ENCODE data around the gene LIF. TPM values are rescaled to one million over a fixed set of nuclear protein-coding genes. Genes with fewer than 3 reads are reported as not detected.

LIF gene
- polyA plus RNA-seq, 1 of the 3 experiments (the other 2 are of a cell fraction): 24.6 TPM

GRCh38 chr22:30238136-30238535 is 8.4 kb downstream of the LIF start:
- no peaks in the 10 kb centered on the region for H3K79me2 ChIP-seq (ENCODE audit: insufficient read depth)
- no peak for TF ChIP-seq SMC3 (IDR thresholded peaks at IDR 0.05; ENCODE audit: low read depth, low read length)
- no peak for TF ChIP-seq RFX5 (IDR thresholded peaks at IDR 0.05; ENCODE audit: low read length)
- TF ChIP-seq, protein P1, sequence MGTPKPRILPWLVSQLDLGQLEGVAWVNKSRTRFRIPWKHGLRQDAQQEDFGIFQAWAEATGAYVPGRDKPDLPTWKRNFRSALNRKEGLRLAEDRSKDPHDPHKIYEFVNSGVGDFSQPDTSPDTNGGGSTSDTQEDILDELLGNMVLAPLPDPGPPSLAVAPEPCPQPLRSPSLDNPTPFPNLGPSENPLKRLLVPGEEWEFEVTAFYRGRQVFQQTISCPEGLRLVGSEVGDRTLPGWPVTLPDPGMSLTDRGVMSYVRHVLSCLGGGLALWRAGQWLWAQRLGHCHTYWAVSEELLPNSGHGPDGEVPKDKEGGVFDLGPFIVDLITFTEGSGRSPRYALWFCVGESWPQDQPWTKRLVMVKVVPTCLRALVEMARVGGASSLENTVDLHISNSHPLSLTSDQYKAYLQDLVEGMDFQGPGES (IDR thresholded peaks at IDR 0.05; ENCODE audit: low read depth, low read length): no peak
- no peak for TF ChIP-seq RCOR1 (IDR thresholded peaks at IDR 0.05; ENCODE audit: low read length)
- TF ChIP-seq, protein P2, sequence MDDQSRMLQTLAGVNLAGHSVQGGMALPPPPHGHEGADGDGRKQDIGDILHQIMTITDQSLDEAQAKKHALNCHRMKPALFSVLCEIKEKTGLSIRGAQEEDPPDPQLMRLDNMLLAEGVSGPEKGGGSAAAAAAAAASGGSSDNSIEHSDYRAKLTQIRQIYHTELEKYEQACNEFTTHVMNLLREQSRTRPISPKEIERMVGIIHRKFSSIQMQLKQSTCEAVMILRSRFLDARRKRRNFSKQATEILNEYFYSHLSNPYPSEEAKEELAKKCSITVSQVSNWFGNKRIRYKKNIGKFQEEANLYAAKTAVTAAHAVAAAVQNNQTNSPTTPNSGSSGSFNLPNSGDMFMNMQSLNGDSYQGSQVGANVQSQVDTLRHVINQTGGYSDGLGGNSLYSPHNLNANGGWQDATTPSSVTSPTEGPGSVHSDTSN (IDR thresholded peaks at IDR 0.05): no peak
- TF ChIP-seq POLR2AphosphoS5 (IDR thresholded peaks at IDR 0.05; ENCODE audit: low read depth, low read length): no peak
- TF ChIP-seq TCF12 (IDR thresholded peaks at IDR 0.05): no peak
- DNase-seq: no peak
- H3K27me3 ChIP-seq (ENCODE audit: insufficient read depth): no peaks in the 10 kb centered on the region
- CTCF ChIA-PET: interaction anchor here (1.3 to 2.0 kb wide), 3 partner anchors 25 to 130 kb away, joined by 3 to 6 read pairs (median 4); no protein-coding TSS in a partner anchor
- H3K4me1 ChIP-seq (ENCODE audit: control insufficient read depth in 1 of 2, insufficient read depth in 2 of 2, low read depth in 1 of 2, low read length in 1 of 2): peaks cover 5 to 14% of the 10 kb centered on the region in 2 experiments; a peak in 3 of 4 replicates
- no peak overlapping the region for H3K27ac ChIP-seq (ENCODE audit: low read depth in 2 of 2, low read length in 1 of 2)
- WGBS (ENCODE audit: low lambda C conversion rate): 95% methylated on average over 9 of the region's 9 CpGs
- H4K20me1 ChIP-seq (ENCODE audit: insufficient read depth): no peaks in the 10 kb centered on the region
- H2AFZ ChIP-seq (ENCODE audit: low read depth): no peak overlapping the region
- no peak overlapping the region for H3K9ac ChIP-seq
- no peaks in the 10 kb centered on the region for H3F3A ChIP-seq (replicated peaks; ENCODE audit: insufficient read depth)
- no peak overlapping the region for H3K4me3 ChIP-seq (ENCODE audit: low read depth in 2 of 2, low read length in 1 of 2)
- H3K4me2 ChIP-seq: no peak overlapping the region
- no peaks in the 10 kb centered on the region for H3K36me3 ChIP-seq (replicated peaks in 1 of 2; ENCODE audit: control insufficient read depth in 1 of 2, insufficient read depth in 2 of 2, low read length in 1 of 2)
- no peaks in the 10 kb centered on the region for H3K9me3 ChIP-seq
- POLR2A ChIA-PET: no interaction called here
- H3K9me2 ChIP-seq: no peaks in the 10 kb centered on the region

DNA sequence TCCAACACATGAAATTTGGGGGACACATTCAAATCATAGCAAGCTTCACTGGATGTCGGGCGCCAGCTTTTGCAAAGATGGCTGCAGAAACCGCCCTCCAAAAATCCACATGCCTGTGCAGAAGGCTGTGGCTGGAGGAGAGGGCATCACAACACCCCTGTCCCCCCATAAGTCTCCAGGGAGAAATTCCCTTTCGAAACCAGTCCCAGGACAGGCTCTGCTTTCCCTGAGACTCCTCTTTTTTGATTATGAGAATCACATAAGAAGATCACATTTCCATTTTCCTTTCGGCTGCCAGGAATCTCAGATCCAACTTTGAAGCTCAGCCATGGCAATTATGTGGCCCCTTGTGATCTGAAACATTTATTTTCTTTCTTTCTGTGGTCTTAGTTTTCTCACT is 9.7 kb downstream of the LIF start:
- Histone ChIP-seq H3F3A (replicated peaks; ENCODE audit: insufficient read depth) (no peaks in the 10 kb centered on the region), H3K36me3 (replicated peaks in 1 of 2; ENCODE audit: control insufficient read depth in 1 of 2, insufficient read depth in 2 of 2, low read length in 1 of 2) (no peaks in the 10 kb centered on the region), H3K4me3 (ENCODE audit: low read depth in 2 of 2, low read length in 1 of 2) (no peak overlapping the region), H3K79me2 (ENCODE audit: insufficient read depth) (no peaks in the 10 kb centered on the region), H3K9me2 (no peaks in the 10 kb centered on the region), H3K27ac (ENCODE audit: low read depth in 2 of 2, low read length in 1 of 2) (no peak overlapping the region; a peak in 1 of 4 replicates), H3K4me2 (no peak overlapping the region), H3K9ac (no peak overlapping the region), H3K27me3 (ENCODE audit: insufficient read depth) (no peaks in the 10 kb centered on the region), H4K20me1 (ENCODE audit: insufficient read depth) (no peaks in the 10 kb centered on the region), H3K4me1 (ENCODE audit: control insufficient read depth in 1 of 2, insufficient read depth in 2 of 2, low read depth in 1 of 2, low read length in 1 of 2) (peaks cover 5 to 14% of the 10 kb centered on the region in 2 experiments; a peak in 3 of 4 replicates), H3K9me3 (no peaks in the 10 kb centered on the region), H2AFZ (ENCODE audit: low read depth) (no peak overlapping the region)
- POLR2A ChIA-PET: no interaction called here
- 100% methylated on average over 5 of the region's 5 CpGs for WGBS (ENCODE audit: low lambda C conversion rate)
- CTCF ChIA-PET: interaction anchor here (0.8 to 2.0 kb wide), 6 partner anchors 13 to 129 kb away, joined by 3 to 6 read pairs (median 3); no protein-coding TSS in a partner anchor
- no peak for TF ChIP-seq NRF1 (IDR thresholded peaks at IDR 0.05; ENCODE audit: low read depth, low read length)
- TF ChIP-seq, protein P3, sequence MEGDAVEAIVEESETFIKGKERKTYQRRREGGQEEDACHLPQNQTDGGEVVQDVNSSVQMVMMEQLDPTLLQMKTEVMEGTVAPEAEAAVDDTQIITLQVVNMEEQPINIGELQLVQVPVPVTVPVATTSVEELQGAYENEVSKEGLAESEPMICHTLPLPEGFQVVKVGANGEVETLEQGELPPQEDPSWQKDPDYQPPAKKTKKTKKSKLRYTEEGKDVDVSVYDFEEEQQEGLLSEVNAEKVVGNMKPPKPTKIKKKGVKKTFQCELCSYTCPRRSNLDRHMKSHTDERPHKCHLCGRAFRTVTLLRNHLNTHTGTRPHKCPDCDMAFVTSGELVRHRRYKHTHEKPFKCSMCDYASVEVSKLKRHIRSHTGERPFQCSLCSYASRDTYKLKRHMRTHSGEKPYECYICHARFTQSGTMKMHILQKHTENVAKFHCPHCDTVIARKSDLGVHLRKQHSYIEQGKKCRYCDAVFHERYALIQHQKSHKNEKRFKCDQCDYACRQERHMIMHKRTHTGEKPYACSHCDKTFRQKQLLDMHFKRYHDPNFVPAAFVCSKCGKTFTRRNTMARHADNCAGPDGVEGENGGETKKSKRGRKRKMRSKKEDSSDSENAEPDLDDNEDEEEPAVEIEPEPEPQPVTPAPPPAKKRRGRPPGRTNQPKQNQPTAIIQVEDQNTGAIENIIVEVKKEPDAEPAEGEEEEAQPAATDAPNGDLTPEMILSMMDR (IDR thresholded peaks at IDR 0.05): no peak
- no peak for DNase-seq

Measured in SK-N-SH (cell line).